Uterus (tissue), 2 donors: Measurements from ENCODE around the gene COL25A1.

Source experiments
- CTCF ChIP-seq, 4 experiments: fragments of 200-600 bp in 2 of 4; fragments of 450-650 bp in 2 of 4; sonication (generic) in 2 of 4; IDR thresholded peaks; one replicate each; pipeline ENCODE4 v1.5.1; 2016 to 2019; ENCODE audit warnings: antibody characterized with exemption in 4 of 4, mild to moderate bottlenecking in 2 of 4, moderate library complexity in 1 of 4
- POLR2A ChIP-seq, 2 donors: fragments of 450-650 bp; IDR thresholded peaks; one replicate each; pipeline ENCODE4 v1.6.1; 2016; ENCODE audit warnings: antibody characterized with exemption in 2 of 2, mild to moderate bottlenecking in 1 of 2, moderate library complexity in 1 of 2

- TF ChIP-seq POLR2A (IDR thresholded peaks at IDR 0.05) (no peak), CTCF (IDR thresholded peaks at IDR 0.05) (no peak)
Measured at GRCh38 chr4:108833046-108833445, 469.4 kb downstream of the COL25A1 start.
